HCT116 (cell line): ENCODE data around the gene ACTL10. TPM values are rescaled to one million over a fixed set of nuclear protein-coding genes. Genes with fewer than 3 reads are reported as not detected.

ENCODE experiments used
- ATAC-seq: fragments of 200-7000 bp; cut with Tn5 transposase; 2 replicates; pipeline ENCODE4 v1.9.1; 2020; ENCODE audit warnings: mild to moderate bottlenecking, moderate library complexity
- BruUV-seq: library from RNA; stranded (reverse); fragments of 400-500 nt; replicated peaks from 2 replicates; lab custom pipeline; 2021; lab: Mats Ljungman, UMichigan
- CTCF ChIA-PET: fragments of 300-600 bp; sonication (Branson Sonifier 250); formaldehyde crosslinking; loops from one replicate; lab custom pipeline; 2021; ENCODE audit warnings: antibody characterized with exemption; lab: Charles Lee
- POLR2A ChIA-PET: fragments of 300-600, 350-600 bp; sonication (Branson Sonifier 250); formaldehyde crosslinking; loops from one replicate; lab custom pipeline; 2021; ENCODE audit warnings: antibody characterized with exemption; lab: Charles Lee
- RAD21 ChIA-PET, 2 experiments: fragments of 300-600 bp; sonication (Branson Sonifier 250); formaldehyde crosslinking; loops; one replicate each; lab custom pipeline; 2023; ENCODE audit warnings: low total read pairs in 2 of 2; ENCODE audit not compliant: uncharacterized antibody in 2 of 2, unreplicated experiment in 2 of 2, low non-redundant PET in 1 of 2; lab: Charles Lee
- DNase-seq: peaks from one replicate; pipeline ENCODE4 v3.0.0-alpha.2; 2010; ENCODE audit warnings: low read depth, low spot score
- H2AFZ ChIP-seq: fragments of 200-600 bp; shearing (Covaris generic), sonication (generic); 2 replicates; pipeline ENCODE4 v1.6.1; 2017; ENCODE audit warnings: low read depth, mixed run types, mixed read lengths, antibody characterized with exemption, low read length; ENCODE audit not compliant: poor library complexity, severe bottlenecking
- H3K27ac ChIP-seq: 2 replicates; pipeline ENCODE4 v1.5.1; 2012; ENCODE audit warnings: low read depth, low read length
- H3K27me3 ChIP-seq: fragments of 200-600 bp; sonication (generic); 2 replicates; pipeline ENCODE4 v1.6.1; 2016; ENCODE audit warnings: mixed run types, low read length, mixed read lengths; ENCODE audit not compliant: insufficient read depth
- H3K36me3 ChIP-seq, 2 experiments: fragments of 200-500 bp in 1 of 2; fragments of 200-600 bp in 1 of 2; sonication (Bioruptor generic) in 1 of 2; sonication (generic) in 1 of 2; 2 replicates each; pipeline versions ENCODE4 v1.5.1 to v1.6.1; 2014 to 2016; ENCODE audit warnings: low read length in 2 of 2, inconsistent platforms in 1 of 2, mixed read lengths in 1 of 2, mixed run types in 1 of 2; ENCODE audit not compliant: insufficient read depth in 2 of 2, control insufficient read depth in 1 of 2
- H3K4me1 ChIP-seq, 2 experiments: fragments of 200-600 bp in 1 of 2; sonication (generic) in 1 of 2; 2 replicates each; pipeline versions ENCODE4 v1.5.1 to v1.6.1; 2012 to 2017; ENCODE audit warnings: low read length in 2 of 2, inconsistent platforms in 1 of 2, mild to moderate bottlenecking in 1 of 2, mixed read lengths in 1 of 2, mixed run types in 1 of 2, moderate library complexity in 1 of 2; ENCODE audit not compliant: insufficient read depth in 2 of 2, control insufficient read depth in 1 of 2
- H3K4me2 ChIP-seq: fragments of 200-600 bp; sonication (generic); 2 replicates; pipeline ENCODE4 v1.6.1; 2017; ENCODE audit warnings: mixed run types, low read length, mixed read lengths
- H3K4me3 ChIP-seq, 2 experiments: fragments of 200-600 bp in 1 of 2; sonication (generic) in 1 of 2; replicated peaks in 1 of 2; 2 replicates each; pipeline ENCODE4 v1.5.1; 2011 to 2016; ENCODE audit warnings: low read length in 2 of 2, control low read depth in 1 of 2, low read depth in 1 of 2, mild to moderate bottlenecking in 1 of 2, mixed read lengths in 1 of 2, mixed run types in 1 of 2
- H3K79me2 ChIP-seq: fragments of 200-600 bp; sonication (generic); 2 replicates; pipeline ENCODE4 v1.6.1; 2017; ENCODE audit warnings: mild to moderate bottlenecking, mixed run types, low read length, moderate library complexity, mixed read lengths; ENCODE audit not compliant: insufficient read depth
- H3K9ac ChIP-seq: fragments of 200-600 bp; sonication (generic); 2 replicates; pipeline ENCODE4 v1.6.1; 2016; ENCODE audit warnings: low read length, mixed read lengths
- H3K9me2 ChIP-seq: fragments of 200-600 bp; sonication (generic), shearing (Covaris generic); 2 replicates; pipeline ENCODE4 v1.6.1; 2017; ENCODE audit warnings: mixed run types, mild to moderate bottlenecking, moderate library complexity; ENCODE audit not compliant: insufficient read depth
- H3K9me3 ChIP-seq, 2 experiments: fragments of 200-500 bp in 1 of 2; fragments of 200-600 bp in 1 of 2; sonication (Bioruptor generic) in 1 of 2; sonication (generic) in 1 of 2; 2 replicates each; pipeline ENCODE4 v1.6.1; 2014 to 2017; ENCODE audit warnings: low read length in 2 of 2, mixed read lengths in 2 of 2, inconsistent platforms in 1 of 2, low read depth in 1 of 2, mild to moderate bottlenecking in 1 of 2, mixed run types in 1 of 2, moderate library complexity in 1 of 2; ENCODE audit not compliant: control insufficient read depth in 1 of 2, insufficient read depth in 1 of 2
- H4K20me1 ChIP-seq: fragments of 200-600 bp; sonication (generic), shearing (Covaris generic); 2 replicates; pipeline ENCODE4 v1.6.1; 2017; ENCODE audit warnings: mixed run types, mild to moderate bottlenecking, moderate library complexity; ENCODE audit not compliant: insufficient read depth
- ATF3 ChIP-seq: IDR thresholded peaks from 2 replicates; pipeline ENCODE4 v1.6.1; 2012
- CEBPB ChIP-seq: IDR thresholded peaks from 2 replicates; pipeline ENCODE4 v1.6.1; 2012; ENCODE audit warnings: low read depth
- TCF7L2 ChIP-seq: IDR thresholded peaks from 2 replicates; pipeline ENCODE4 v1.7.0; 2011; ENCODE audit warnings: borderline replicate concordance, inconsistent platforms; ENCODE audit not compliant: insufficient read depth, insufficient read length; ENCODE audit errors: extremely low read depth
- ZFX ChIP-seq: fragments of 450-650 bp; IDR thresholded peaks from 2 replicates; pipeline ENCODE4 v1.6.1; 2017
- intact Hi-C: fragments of 100-400 bp; cut with micrococcal nuclease; formaldehyde crosslinking; loops from 2 replicates; pipeline ENCODE4 v1.10.0; 2022
- total RNA-seq: library from RNA; stranded (reverse); gene quantifications from one replicate; pipeline ENCODE4 v1.2.1, GENCODE V29; 2021; ENCODE audit not compliant: unreplicated experiment

The ACTL10 gene
- total RNA-seq, 1 experiment from 2014 or later = 0.22 TPM

GRCh38 chr20:33673114-33673409, 6.3 kb downstream of the ACTL10 start:
- Histone ChIP-seq H3K9me3 (no peaks in the 10 kb centered on the region), H3K79me2 (peaks cover 26% of the 10 kb centered on the region; the same call in 1 of the 2 replicates), H2AFZ (no peak overlapping the region), H3K4me1 (peaks cover 15 to 24% of the 10 kb centered on the region in 2 experiments), H4K20me1 (no peaks in the 10 kb centered on the region), H3K27me3 (no peaks in the 10 kb centered on the region), H3K36me3 (peaks cover 14 to 23% of the 10 kb centered on the region in 2 experiments; a peak in 3 of 4 replicates), H3K4me2 (peak overlapping the region; percentile 96), H3K9me2 (no peaks in the 10 kb centered on the region), H3K9ac (peak overlapping the region; percentile 89), H3K27ac (peak overlapping the region; percentile 71), H3K4me3 (peak overlapping the region; percentile 70 to 85)
- RAD21 ChIA-PET = no interaction called here
- ATAC-seq = no peak
- CTCF ChIA-PET = no interaction called here
- DNase-seq = no peak
- TF ChIP-seq CEBPB = no peak
- no peak for TF ChIP-seq ATF3
- POLR2A ChIA-PET = no interaction called here
- intact Hi-C loops = no loop called here
- BruUV-seq = no TSS peak

GRCh38 chr20:33673410-33674293, 6.9 kb downstream of the ACTL10 start:
- Histone ChIP-seq H3K79me2 (peaks cover 26% of the 10 kb centered on the region; the same call in 1 of the 2 replicates), H3K9me2 (no peaks in the 10 kb centered on the region), H3K4me3 (peak overlapping the region; percentile 70 to 85), H3K4me2 (peak overlapping the region; percentile 96), H3K36me3 (peaks cover 13 to 20% of the 10 kb centered on the region in 2 experiments; a peak in 3 of 4 replicates), H4K20me1 (no peaks in the 10 kb centered on the region), H3K9me3 (no peaks in the 10 kb centered on the region), H3K27me3 (no peaks in the 10 kb centered on the region), H3K27ac (peak overlapping the region; percentile 71), H3K4me1 (peaks cover 15 to 24% of the 10 kb centered on the region in 2 experiments), H2AFZ (no peak overlapping the region), H3K9ac (peak overlapping the region; percentile 89)
- ChIA-PET CTCF (no interaction called here), POLR2A (no interaction called here), RAD21 (no interaction called here)
- ATAC-seq = peak; percentile 64
- BruUV-seq = no TSS peak
- DNase-seq = no peak
- intact Hi-C loops = no loop called here
- TF ChIP-seq TCF7L2 (no peak), ZFX (peak; percentile 40; the same call in 1 of the 2 replicates)
- TF ChIP-seq, all 23 proteins: peak for 1
